NCI-H2081 treated with DMSO at 0.1 percent for 48 hours (cell line): Measurements from ENCODE around the gene PLPP7.

Experiments used
- DNase-seq: peaks from one replicate; lab custom pipeline; 2025; lab: John Stamatoyannopoulos, UW

The PLPP7 gene

GRCh38 chr9:131303381-131304321, 14.1 kb downstream of the PLPP7 start:
- no peak for DNase-seq

- DNase-seq: no peak
Observed at GRCh38 chr9:131304676-131305355, 15.3 kb downstream of the PLPP7 start.

- DNase-seq: no peak
Observed at GRCh38 chr9:131306397-131307004, 17.0 kb downstream of the PLPP7 start.

- DNase-seq: no peak
Observed at GRCh38 chr9:131307974-131308373, 18.5 kb downstream of the PLPP7 start.

GRCh38 chr9:131308452-131308851, 18.9 kb downstream of the PLPP7 start:
- DNase-seq: no peak

GRCh38 chr9:131308906-131309529, 19.5 kb downstream of the PLPP7 start:
- no peak for DNase-seq

GRCh38 chr9:131309530-131310276, 20.2 kb downstream of the PLPP7 start:
- no peak for DNase-seq

GRCh38 chr9:131310833-131311554, 21.5 kb downstream of the PLPP7 start:
- DNase-seq: no peak

- DNase-seq: no peak
Observed at GRCh38 chr9:131312246-131312645, 22.7 kb downstream of the PLPP7 start.

GRCh38 chr9:131312822-131313770, 23.6 kb downstream of the PLPP7 start:
- no peak for DNase-seq

- no peak for DNase-seq
Observed at GRCh38 chr9:131318231-131319085, 28.9 kb downstream of the PLPP7 start.

- no peak for DNase-seq
Observed at GRCh38 chr9:131319486-131319885, 30.0 kb downstream of the PLPP7 start.

GRCh38 chr9:131320031-131320685, 30.6 kb downstream of the PLPP7 start:
- no peak for DNase-seq

- no peak for DNase-seq
Observed at GRCh38 chr9:131323629-131324028, 34.1 kb downstream of the PLPP7 start.

GRCh38 chr9:131324736-131325679, 35.5 kb downstream of the PLPP7 start:
- no peak for DNase-seq

GRCh38 chr9:131329241-131329641, 39.7 kb downstream of the PLPP7 start:
- no peak for DNase-seq
